ENCODE measurements around the gene ZFPL1.

The ZFPL1 gene

DNA sequence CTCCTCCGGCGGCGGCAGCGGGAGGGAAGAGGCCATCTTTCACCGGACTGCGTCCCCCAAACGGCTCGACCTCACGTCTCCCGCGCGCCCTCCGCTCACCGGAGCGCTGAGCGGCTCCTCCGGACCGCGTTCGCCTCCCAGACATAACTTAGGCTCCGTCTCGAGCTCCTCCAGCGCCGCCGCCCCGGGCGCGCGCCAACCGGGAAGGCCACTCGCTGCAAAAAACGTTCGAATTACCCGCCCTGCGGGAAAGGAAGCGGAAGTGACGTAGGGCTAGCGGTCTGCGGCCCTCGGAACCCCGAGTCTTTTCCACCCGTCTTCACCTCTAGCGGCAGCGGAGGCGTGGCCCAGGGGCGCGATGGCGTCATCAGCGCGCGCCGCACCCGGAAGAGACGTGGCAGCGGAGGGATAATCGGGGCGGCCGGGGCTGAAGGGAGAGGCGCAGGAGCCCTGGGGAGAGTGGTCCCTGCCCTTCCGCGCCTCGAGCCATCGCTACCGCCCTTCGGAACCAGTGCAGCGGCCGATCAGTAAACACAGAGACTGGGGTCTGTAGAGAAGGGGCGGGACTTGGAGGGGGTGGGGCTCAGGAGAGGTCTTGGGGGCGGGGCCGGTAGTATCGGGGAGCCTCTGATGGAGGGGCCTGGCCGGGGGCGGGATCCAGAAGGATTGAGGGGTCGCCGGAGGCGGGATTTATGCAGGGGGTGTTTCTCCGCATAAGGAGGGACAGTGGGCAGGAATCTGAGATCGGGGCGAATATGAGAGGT lies at the start of gene ZFPL1, which contains the start of gene CDCA5:
Gene ZFPL1, plus strand, starts transcription at position 389 of the 764 bp plus-strand sequence. CDS start 477 bp downstream, outside the sequence.
Gene CDCA5, minus strand, starts transcription at position 207 of the 764 bp plus-strand sequence. Its CDS starts 62 bp downstream, at position 145.
- peak; percentile 93 for DNase-seq (ENCODE audit: low read depth)

DNA sequence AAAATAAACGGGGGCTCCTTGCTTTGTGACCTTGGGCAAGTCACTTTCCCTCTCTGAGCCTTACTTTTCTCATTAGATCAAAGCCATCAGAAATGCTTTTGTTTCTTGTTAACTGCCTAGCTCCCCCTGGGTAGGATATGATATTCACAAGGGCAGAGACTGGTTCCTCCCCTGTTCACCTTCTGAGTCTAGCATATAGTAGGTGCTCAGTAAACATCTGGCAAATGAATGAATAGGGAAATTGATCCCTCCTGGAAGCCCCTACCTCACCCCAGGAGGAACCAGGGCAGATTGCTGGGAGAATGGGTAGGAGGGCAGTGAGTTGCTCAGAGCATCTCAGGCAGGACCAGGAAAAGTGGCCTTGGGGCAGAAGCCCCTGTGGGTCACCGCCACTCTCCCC lies 49.6 kb upstream of the ZFPL1 start:
- no peak for DNase-seq (ENCODE audit: low read depth)

DNA sequence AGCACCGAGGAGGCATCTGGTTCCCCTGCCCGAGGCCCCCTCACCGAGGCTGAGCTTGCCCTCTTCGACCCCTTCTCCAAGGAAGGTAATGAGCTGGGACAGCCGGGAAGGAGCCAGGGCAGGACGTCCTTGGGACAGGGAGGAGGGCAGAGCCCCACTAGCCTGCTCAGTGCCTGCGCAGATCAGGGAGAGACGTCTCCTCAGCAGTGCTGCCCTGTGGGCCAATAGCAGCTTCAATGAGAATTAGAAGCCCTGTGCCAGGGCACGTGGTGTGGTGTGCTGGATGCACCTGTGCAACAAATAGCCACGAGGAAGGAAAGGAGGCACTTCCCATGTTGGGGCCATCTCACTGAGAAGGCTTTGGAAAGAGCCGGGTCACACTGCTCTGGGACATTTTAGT lies 48.4 kb upstream of the ZFPL1 start:
- no peak for DNase-seq (ENCODE audit: low read depth)

DNA sequence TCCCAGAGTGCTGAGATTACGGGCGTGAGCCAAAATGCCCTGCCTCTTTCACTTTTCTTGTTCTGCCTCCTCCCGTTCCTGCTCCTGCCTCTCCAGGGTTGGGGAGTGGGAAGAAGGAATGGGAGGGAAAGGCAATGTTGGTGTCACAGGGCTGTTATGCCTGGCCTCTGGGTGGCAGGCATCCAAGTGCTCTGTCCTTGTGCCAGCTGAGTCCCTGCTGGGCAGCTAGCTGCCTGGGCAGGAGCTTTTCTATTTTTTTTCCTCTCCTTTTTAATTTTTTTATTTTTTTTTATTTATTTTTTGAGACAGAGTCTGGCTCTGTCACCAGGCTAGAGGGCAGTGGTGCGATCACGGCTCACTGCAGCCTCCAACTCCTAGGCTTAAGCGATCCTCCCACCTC lies 47.1 kb upstream of the ZFPL1 start:
- no peak for DNase-seq (ENCODE audit: low read depth)

DNA sequence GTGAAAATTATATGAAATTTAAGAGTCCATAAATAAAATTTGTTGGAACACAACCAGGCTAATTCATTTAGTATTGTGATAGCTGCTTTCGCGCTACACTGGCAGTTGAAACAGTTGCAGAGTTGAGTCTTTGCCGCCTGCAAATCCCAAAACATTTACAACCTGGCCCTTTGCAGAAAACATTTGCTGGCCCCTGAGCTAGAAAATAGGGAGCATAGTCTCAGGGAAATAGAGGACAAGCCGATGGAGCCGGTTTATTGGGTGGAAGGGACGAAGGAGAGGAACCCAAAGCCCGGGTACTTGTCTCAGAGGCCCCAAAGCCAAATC lies 43.5 kb upstream of the ZFPL1 start:
- no peak for DNase-seq (ENCODE audit: low read depth)

DNA sequence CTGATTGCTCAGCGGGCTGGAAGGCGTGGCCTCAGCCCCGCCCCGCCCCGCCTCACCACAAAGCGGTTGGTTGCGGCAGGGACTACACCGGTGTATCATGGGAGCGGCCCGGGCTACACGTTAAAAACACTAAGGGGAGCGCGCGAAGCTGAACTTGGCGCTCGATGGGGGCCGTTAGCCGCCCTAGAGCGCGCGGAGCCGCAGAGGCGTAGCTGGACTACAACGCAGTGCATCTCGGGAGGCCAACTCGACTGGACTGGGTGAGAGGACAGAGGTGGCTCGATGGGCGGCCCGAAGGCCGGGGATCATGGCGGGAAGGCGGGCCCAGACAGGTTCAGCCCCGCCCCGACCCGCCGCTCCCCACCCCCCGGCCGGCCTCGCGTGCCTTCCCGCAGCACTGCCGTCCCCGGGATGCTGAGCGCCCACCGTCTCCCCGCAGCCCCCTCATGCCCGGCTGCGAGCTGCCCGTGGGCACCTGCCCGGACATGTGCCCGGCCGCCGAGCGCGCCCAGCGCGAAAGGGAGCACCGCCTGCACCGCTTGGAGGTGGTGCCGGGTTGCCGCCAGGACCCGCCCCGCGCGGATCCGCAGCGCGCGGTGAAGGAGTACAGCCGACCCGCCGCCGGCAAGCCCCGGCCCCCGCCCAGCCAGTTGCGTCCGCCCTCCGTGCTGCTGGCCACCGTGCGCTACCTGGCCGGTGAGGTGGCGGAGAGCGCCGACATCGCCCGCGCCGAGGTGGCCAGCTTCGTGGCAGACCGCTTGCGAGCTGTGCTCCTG lies 43.0 kb upstream of the ZFPL1 start, which contains the start of gene SAC3D1:
Gene SAC3D1, plus strand, starts transcription at position 364 of the 776 bp plus-strand sequence. Its CDS starts 83 bp downstream, at position 447.
- DNase-seq (ENCODE audit: low read depth) = peak; percentile 63

DNA sequence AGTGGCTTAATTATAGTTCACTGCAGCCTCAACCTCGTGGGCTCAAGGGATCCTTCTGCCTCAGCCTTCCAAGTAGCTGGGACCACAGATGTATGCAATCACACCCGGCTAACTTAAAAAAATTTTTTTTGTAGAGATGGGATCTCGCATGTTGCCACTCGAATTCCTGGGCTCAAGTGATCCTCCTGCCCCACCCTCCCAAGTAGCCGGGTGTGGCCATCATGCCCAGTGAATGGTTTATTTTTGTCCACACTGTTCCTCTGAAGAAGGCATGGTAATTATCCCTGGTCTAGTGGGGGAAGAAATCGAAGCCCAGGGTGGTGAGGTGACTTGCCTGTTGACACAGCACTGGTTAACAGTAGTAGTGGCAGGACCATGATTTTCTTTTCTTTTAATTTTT lies 41.1 kb upstream of the ZFPL1 start:
- no peak for DNase-seq (ENCODE audit: low read depth)

DNA sequence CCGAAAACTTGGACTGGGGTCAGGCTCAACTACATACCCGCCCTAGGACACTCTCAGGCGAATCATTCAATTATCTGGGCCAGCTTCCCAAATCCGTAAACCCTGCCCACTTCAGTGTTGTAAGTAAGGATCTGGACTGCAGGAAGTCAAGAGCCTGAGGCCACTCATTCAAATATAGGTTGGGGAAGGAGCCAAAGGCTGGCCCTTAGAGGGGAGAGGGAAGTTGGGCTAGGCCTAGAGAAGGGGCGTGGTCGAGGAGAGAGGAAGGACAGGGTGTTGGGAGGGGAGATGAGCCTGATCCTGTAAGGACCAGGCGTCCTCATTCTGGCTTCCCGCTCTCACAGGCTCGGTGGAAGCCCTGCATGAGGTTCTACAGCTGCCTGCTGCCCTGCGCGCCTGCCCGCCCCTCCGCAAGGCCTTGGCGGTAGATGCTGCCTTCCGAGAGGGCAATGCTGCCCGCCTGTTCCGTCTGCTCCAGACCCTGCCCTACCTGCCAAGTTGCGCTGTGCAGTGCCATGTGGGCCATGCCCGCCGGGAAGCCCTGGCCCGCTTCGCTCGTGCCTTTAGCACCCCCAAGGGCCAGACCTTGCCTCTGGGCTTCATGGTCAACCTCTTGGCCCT lies 40.0 kb upstream of the ZFPL1 start:
- DNase-seq (ENCODE audit: low read depth) = no peak

DNA sequence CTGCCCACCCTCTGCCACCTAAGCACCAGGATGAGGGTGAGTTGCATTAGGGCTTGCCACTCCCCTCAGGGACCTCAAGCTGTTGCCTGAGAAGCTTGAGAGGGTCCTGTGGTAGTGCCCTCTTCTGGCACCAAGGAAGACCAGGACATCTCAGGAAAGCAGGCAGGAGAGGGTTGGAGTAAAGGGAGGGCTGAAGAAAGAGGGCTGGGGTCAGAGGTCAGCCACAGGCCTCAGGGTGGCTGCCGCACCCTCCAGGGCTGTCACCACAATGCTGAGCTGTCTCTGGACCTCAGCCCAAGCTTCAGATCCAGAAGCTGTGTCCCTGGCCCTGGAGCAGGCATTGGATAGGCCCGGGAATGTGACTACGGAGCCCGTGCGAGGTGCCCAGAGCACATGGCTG lies 39.0 kb upstream of the ZFPL1 start:
- DNase-seq (ENCODE audit: low read depth) = no peak

DNA sequence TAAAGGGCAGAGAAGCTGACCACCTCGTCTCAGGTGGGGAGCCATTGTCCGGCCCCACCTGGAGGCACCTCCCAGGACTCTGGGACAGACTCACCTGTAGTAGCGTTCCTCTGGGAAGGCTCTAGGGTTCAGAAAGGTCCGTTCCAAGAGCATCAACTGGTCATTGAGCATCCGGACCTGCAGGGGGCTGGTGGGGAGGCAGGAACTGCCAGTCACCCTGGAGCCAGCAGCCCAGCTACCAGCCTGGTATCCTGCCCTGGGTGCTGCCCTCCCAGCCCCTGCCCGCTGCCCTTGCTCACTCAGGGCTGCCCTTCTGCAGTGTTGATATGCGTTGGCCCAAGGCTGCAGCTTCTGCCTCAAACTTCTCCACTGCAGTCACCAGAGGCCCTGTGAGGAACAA lies 38.3 kb upstream of the ZFPL1 start:
- DNase-seq (ENCODE audit: low read depth) = no peak

DNA sequence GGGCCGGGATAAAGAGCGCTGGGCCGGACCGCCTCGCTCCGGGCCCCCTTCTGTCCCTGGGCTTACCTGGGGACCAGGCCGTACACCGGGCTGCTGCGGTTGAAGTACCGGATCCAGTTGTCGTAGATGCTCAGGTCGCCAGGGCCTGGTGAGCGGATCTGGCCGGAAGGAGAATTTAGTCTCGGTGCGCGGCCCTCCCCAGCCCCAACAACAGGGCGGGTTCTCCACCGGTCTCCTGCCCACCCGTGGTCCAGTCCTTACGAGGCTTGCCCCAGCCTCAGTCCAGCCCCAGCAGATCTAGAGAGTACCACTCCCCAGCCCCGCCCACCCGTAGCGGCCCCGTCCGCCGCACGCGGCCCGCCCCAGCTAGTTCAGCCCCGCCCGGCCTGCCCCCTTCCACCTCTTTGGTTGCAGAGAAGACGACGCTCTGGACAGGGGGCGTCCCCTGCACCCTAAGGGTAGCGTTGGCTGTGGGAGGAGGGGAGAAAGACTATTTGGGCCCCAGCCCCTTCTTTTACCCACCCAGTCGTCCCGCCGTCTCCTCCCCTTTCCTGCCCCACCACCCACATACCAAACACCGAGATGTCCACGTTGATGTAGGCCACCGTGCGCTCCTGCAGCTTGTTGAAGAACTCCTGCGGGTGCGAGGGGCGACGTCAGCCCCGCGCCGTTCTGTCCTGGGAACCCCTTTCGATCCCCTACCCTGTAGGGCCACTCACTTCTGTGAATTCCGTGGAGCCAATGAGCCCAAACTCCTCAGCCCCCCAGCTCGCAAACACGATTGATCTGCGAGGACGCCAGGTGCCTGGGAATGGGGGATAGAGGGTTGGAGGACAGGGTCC lies 36.2 kb upstream of the ZFPL1 start:
- no peak for DNase-seq (ENCODE audit: low read depth)

DNA sequence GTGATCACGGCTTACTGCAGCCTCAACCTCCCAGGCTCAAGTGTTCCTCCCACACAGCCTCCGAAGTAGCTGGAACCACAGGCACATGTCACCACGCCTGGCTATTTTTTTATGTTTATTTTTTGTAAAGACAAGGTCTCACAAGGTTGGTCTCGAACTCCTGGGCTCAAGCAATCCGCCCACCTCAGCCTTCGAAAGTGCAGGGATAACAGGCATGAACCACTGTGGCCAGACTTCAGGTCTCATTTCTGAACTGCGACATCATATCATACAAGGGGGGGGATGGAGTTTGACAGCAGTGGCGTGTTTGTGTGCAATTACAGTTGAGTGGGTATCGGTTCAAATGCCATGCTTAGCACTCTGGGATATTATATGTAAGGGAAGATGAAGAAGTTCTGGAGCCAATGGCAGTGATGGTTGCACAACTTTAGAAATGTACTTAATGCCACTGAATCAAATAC lies 32.6 kb upstream of the ZFPL1 start:
- DNase-seq (ENCODE audit: low read depth) = no peak

DNA sequence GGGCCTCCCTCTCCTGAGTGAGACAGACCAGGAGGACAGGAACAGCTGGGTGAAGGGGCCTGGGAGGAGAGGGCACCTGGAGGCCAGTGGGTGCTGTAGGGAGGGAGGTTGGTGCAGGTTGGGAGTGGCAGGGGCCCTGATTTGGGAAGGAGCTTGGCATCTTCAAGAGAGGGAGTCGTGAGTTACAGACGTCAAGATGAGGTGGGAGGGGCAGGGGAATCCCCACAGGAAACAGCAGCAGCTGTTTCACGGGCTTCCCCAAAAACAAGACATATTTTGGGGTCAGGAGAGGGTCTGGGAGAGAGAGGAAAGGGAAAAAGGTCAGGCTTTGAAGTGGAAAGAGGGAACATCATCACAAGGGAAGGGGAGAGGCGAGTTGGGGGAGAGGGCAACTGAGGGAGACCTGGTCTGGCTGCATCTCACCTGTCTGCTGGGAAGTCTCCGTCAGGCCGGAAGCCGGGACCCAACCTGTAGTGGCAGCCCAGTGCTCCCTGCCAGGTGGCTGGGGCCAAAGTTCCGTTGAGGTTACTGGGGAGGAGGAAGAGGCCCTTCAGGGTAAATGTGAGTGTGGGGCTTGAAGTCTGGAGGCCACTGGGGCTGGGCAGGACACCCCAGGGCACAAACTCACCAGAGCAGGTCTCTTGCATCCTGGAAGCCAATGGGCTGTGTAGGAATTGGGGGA lies 30.1 kb upstream of the ZFPL1 start:
- DNase-seq (ENCODE audit: low read depth) = peak; percentile 20

DNA sequence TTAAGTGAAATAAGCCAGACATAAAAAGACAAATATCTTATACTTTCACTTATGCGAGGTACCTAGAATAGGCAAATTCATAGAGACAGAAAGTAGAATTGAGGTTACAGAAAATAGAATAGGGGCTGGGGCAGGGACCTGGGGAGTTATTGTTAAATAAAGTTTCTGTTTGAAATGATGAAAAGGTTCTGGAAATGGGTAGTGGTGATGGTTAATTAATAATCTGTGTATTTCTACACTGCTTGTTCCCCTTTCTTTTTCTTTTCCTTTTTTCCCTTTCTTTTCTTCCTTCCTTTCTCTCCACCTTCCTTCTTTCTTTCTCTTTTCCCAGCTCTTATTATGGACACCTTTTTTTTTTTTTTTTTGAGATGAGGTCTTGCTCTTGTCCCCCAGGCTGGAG lies 28.5 kb upstream of the ZFPL1 start:
- DNase-seq (ENCODE audit: low read depth) = no peak

DNA sequence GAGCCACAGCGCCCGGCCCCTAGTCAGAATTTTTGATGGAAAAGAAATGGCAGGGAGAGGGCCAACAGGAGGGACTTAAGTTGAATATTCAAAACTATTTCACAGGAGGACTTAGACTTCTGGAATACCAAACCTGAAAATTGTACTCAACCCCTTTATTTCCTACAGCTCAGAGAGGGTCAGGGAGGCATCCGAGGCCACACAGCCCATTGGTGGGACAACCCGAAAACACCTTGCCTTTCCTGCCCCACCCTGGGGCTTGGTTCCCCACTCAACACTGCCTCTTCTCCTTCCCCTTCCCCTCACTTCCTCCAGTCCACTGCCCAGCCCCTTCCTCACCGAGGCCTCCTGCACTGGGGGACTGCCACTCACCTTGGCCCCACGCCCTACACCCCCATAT lies 27.0 kb upstream of the ZFPL1 start:
- DNase-seq (ENCODE audit: low read depth) = no peak

DNA sequence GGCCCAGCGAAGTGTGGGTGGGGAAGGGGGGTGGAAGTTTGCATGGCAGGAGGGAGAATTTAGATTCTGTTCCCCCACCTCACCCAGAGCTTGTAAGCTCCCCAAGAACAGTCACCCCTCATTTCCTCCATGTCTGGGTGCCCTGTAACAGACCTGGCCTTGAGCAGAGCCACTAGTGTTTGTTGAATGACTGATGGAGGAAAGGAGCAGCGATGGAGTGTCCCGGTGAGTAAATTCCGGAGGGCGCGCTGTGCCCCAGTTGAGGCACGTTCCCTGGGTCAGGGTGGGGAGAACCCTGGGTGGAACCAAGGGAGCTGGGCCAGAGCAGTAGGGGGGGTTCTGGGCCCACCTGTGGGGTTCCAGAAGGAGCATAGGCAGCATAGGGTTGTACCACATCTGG lies 26.5 kb upstream of the ZFPL1 start:
- no peak for DNase-seq (ENCODE audit: low read depth)

DNA sequence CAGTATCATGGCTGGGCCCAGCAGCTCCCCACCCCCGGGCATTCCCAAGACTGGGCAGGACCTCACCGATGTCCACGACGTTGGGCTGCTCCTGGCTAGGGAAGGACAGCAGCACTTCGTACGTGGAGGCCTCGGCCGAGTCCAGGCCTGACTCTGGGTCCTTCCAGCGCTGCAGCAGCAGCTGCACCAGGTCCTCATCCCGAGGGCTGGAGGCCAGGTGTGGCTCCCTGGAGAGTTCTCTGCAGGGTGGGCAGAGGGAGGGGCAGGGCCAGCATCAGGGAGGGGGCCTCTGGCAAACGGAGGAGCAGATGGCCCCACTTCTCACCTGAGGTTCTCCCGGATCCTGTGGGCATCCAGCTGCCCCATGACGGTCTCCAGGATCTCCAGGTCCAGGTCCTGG lies 26.0 kb upstream of the ZFPL1 start:
- DNase-seq (ENCODE audit: low read depth) = no peak

DNA sequence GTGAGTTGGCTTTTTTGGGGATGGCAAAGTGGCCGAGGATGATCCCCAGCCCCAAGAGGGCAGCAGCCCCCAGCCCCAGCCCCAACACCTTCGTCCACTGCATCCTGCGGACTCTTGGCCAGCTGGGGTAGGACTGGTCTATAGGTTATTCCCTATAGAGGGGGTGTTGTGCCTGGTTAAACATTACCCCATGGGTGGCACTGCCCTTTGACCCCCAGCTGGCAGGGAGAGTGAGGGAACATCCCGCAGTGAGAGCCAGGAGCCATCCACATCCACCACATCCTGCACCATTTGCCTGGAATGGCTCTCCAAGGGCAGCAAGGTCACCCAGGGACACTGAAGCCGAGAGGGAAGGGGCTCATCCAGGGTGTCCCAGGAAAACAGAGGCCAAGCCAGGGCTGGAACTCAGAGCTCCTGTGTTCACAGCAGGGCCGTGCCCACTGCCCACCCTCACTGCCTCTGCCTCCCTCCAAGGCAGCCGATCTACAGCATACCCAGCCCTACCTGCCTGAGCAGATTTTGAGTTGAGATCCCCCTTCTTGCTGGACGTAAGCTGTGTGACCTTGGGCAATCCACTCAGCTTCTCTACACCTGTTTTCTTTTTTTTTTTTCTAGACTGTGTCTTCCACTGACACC lies 25.5 kb upstream of the ZFPL1 start, which contains the start of gene NAALADL1:
Gene NAALADL1, minus strand, starts transcription at position 135 of the 636 bp plus-strand sequence. Its CDS starts 32 bp downstream, at position 103.
- DNase-seq (ENCODE audit: low read depth) = no peak

DNA sequence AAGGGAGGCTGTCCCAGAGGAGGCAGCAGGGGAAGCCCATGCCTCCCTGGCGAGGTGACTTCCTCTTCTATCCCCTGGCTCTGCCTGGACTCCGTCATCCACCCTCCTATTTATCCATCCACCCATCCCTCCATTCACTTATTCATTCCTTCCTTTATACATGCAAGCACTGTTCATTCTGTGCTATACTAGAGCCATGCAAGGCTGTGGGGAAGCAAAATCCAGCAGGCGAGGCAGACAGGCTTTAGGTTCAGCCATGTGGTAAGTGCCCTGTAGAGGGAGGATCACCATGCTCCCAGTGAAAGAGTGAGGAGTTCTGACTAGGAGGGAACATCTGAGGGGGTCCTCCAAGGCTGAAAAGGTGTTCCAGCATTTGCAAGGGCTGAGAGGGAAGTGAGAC lies 24.5 kb upstream of the ZFPL1 start:
- no peak for DNase-seq (ENCODE audit: low read depth)

DNA sequence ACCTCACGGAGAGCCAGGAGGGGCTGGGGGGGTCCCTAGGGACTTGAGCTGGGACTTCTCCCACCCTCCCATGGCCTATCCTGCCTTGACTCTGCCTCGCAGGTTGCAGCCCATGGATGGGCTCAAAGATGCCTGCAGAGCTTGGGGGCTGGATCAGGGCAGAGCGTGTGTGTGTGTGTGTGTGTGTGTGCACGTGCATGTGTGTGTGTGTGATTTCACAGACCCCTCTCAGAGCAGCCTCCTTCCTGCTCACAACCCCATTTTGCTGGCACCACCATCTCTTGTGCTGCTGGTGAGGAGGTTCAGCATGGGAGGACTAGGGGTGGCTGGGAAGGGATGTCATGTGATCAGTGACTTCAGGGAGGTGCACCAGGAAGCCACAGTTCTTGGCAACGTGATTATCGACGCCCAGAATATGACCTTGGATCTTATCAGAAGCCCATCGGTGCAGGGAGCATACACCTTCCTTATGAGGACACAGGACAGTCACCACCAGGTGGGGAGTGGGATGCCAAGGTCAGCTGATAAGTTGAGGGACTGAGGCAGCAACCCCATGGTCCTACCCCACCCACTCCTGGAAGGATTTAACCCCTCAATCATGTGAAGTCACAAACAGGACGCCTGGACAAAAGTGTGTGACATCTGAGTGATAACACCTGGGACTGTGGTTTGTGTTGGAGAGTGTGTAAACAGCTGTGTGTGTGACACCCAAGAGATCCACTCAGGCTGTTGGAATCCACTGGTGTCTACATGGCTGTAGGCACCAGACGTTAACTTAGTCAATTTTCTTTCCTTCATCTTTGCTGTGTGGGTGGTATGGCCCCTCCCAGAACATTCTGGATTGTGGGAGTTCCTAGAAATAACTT lies 23.8 kb upstream of the ZFPL1 start:
- DNase-seq (ENCODE audit: low read depth) = no peak
